H1 (cell line): Measurements from ENCODE around the gene DYNLRB1. TPM values are rescaled to one million over a fixed set of nuclear protein-coding genes. Genes with fewer than 3 reads are reported as not detected.

Experiments
- BRCA1 ChIP-seq: IDR thresholded peaks from 2 replicates; pipeline ENCODE4 v1.6.1; 2012; ENCODE audit warnings: low read depth, low read length, improper control_type of control experiment
- CHD1 ChIP-seq: IDR thresholded peaks from 2 replicates; pipeline ENCODE4 v1.6.1; 2012; ENCODE audit warnings: low read depth, low read length, improper control_type of control experiment
- EP300 ChIP-seq, 2 experiments: IDR thresholded peaks; 1 replicate in 1 of 2; 2 replicates in 1 of 2; pipeline ENCODE4 v1.6.1; 2011 to 2012; ENCODE audit warnings: low read depth in 2 of 2, low read length in 2 of 2, mild to moderate bottlenecking in 2 of 2, borderline replicate concordance in 1 of 2, inconsistent platforms in 1 of 2, moderate library complexity in 1 of 2
- KDM1A ChIP-seq: fragments of 200-600, 300-600 bp; sonication (generic); IDR thresholded peaks from 2 replicates; pipeline ENCODE4 v1.7.1; 2016; ENCODE audit warnings: mild to moderate bottlenecking, low read length, borderline replicate concordance
- SUZ12 ChIP-seq: fragments of 200-600 bp; sonication (generic); IDR thresholded peaks from 2 replicates; pipeline ENCODE4 v1.6.1; 2012; ENCODE audit warnings: mild to moderate bottlenecking, inconsistent platforms, low read length, moderate library complexity, mixed read lengths
- TCF12 ChIP-seq: IDR thresholded peaks from 2 replicates; pipeline ENCODE4 v1.6.1; 2011; ENCODE audit warnings: low read depth, mild to moderate bottlenecking, low read length
- polyA plus RNA-seq, 7 experiments: library from polyadenylated mRNA; depleted of rRNA in 3 of 7; stranded (reverse) in 5 of 7; unstranded in 2 of 7; fragments of >200 nt in 5 of 7; fragments of 200-250 nt in 2 of 7; gene quantifications; 1 replicate in 5 of 7; 2 replicates in 1 of 7; 4 replicates in 1 of 7; pipeline versions ENCODE4 v1.2.1 to v1.2.3, GENCODE V29; 2011 to 2013; ENCODE audit warnings: missing spikeins in 2 of 7, mixed read lengths in 2 of 7
- total RNA-seq: library from RNA; stranded (reverse); fragmentation: NEBNext Ultra II Directional; extraction: Animal tissue kit (Norgen Biotek cat#: 25700); gene quantifications from 2 replicates; pipeline ENCODE4 v1.2.1, GENCODE V29; 2021

Gene DYNLRB1
- total and polyA plus RNA-seq, 2 of the 8 experiments (the other 6 are each of a cell fraction or from before 2014, with no cell fraction given): 109 to 214 TPM

DNA sequence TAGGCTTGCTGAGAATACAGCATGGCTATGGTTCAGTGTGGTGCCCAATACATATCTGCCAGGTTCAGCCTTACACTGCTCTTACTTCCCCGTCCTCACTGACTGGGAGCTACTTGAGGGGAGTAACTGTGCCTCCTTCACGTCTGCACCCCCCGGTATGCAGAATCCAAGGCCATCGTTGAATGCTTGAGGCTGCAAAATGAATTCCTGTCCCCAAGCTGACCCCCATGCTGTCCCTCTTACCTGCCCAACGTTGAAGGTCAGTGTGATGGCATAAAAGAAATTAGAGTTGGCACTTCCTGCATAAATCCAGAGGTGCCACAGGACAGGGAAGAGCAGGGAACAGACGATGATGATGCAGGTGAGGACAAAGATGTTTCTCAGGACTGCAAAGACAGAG lies 58.6 kb downstream of the DYNLRB1 start (continued):
- TF ChIP-seq KDM1A (no peak), CHD1 (no peak), SUZ12 (no peak), EP300 (IDR thresholded peaks at IDR 0.05; ENCODE audit: borderline replicate concordance in 1 of 2, low read depth in 2 of 2, low read length in 2 of 2) (no peak), BRCA1 (no peak), TCF12 (no peak)
